ENCODE data around the gene PEX10. TPM values are rescaled to one million over a fixed set of nuclear protein-coding genes. Genes with fewer than 3 reads are reported as not detected.

Gene PEX10
- total RNA-seq, 1 experiment from 2014 or later, result 27.6 TPM

DNA sequence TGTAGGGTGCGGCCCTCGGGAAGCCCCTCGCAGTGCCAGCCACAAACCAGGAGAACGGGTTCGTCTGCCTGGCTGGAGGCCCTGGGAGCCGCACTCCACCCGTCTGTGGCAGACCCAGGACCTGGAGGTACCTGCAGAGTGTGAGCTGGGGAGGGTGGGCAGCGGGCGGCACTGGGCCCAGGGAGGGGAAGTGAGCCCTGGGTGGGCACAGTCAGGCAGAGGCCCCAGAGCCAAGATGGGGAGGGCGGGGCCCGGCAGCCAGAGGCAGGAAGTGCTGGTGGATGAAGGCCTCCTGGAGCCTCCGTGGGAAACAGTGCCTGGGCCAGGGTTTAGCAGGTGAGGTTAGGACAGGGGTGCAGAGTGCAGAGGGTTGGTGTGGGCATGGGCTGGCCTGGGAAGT, 4.0 kb upstream of the PEX10 start:
- no TSS peak for BruUV-seq (replicated peaks)
- POLR2A ChIA-PET (ENCODE audit: low non-redundant PET), result no interaction called here
- intact Hi-C loops (cut with micrococcal nuclease; ENCODE audit: unreplicated experiment), result no loop called here
- Histone ChIP-seq H3K36me3 (ENCODE audit: insufficient read depth, low read length, poor library complexity, severe bottlenecking) (no peaks in the 10 kb centered on the region), H3K27me3 (replicated peaks; ENCODE audit: insufficient read depth, low read depth, low read length, poor library complexity) (peaks cover 58% of the 10 kb centered on the region), H3K4me1 (ENCODE audit: insufficient read depth, low read length, poor library complexity, severe bottlenecking) (peaks cover 16% of the 10 kb centered on the region), H3K27ac (ENCODE audit: low read depth, low read length, poor library complexity, severe bottlenecking) (no peak overlapping the region), H3K9me3 (ENCODE audit: low read depth, low read length, poor library complexity, severe bottlenecking) (no peaks in the 10 kb centered on the region), H3K4me3 (ENCODE audit: low read depth, low read length, poor library complexity, severe bottlenecking) (no peak overlapping the region)
- TF ChIP-seq EZH2 (IDR thresholded peaks at IDR 0.05; ENCODE audit: borderline replicate concordance, low read depth, low read length, poor library complexity, severe bottlenecking) (no peak), CTCF (conservative IDR thresholded peaks at IDR 0.05; ENCODE audit: low read depth, low read length) (no peak)
- DNase-seq (ENCODE audit: low spot score), result no peak
- CTCF ChIA-PET, result no interaction called here

GRCh38 chr1:2415801-2416208, 3.4 kb upstream of the PEX10 start:
- no TSS peak for BruUV-seq (replicated peaks)
- POLR2A ChIA-PET (ENCODE audit: low non-redundant PET), result no interaction called here
- H3K27me3 ChIP-seq (replicated peaks; ENCODE audit: insufficient read depth, low read depth, low read length, poor library complexity), result peaks cover 57% of the 10 kb centered on the region
- no peaks in the 10 kb centered on the region for H3K36me3 ChIP-seq (ENCODE audit: insufficient read depth, low read length, poor library complexity, severe bottlenecking)
- no peak for DNase-seq (ENCODE audit: low spot score)
- H3K4me1 ChIP-seq (ENCODE audit: insufficient read depth, low read length, poor library complexity, severe bottlenecking), result peaks cover 16% of the 10 kb centered on the region
- H3K9me3 ChIP-seq (ENCODE audit: low read depth, low read length, poor library complexity, severe bottlenecking), result no peaks in the 10 kb centered on the region
- H3K4me3 ChIP-seq (ENCODE audit: low read depth, low read length, poor library complexity, severe bottlenecking), result no peak overlapping the region
- intact Hi-C loops (cut with micrococcal nuclease; ENCODE audit: unreplicated experiment), result no loop called here
- TF ChIP-seq CTCF (conservative IDR thresholded peaks at IDR 0.05; ENCODE audit: low read depth, low read length), result no peak
- TF ChIP-seq EZH2 (IDR thresholded peaks at IDR 0.05; ENCODE audit: borderline replicate concordance, low read depth, low read length, poor library complexity, severe bottlenecking), result no peak
- no peak overlapping the region for H3K27ac ChIP-seq (ENCODE audit: low read depth, low read length, poor library complexity, severe bottlenecking)
- CTCF ChIA-PET, result no interaction called here

DNA sequence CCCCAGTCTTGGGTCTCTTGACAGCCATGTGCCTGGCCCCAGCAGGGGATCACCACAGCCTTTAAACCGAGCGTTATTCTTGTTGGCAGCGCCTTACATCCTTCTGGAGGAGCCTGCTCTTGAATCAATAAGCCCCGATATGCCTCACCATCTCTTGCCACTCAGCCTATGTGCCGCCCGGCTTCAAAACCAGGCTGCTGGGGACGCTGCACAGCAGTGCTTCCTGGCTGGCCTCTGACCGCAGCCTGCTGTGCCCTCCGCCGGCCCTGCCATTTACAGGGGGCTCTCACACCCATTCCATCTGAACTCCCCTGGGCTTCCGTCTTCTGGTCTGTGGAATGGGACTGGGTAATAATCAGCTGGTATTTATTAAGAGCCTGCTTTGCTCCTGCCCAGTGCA, 3.0 kb upstream of the PEX10 start:
- no peak overlapping the region for H3K27ac ChIP-seq (ENCODE audit: low read depth, low read length, poor library complexity, severe bottlenecking)
- intact Hi-C loops (cut with micrococcal nuclease; ENCODE audit: unreplicated experiment), result no loop called here

More for the DNA sequence above, 3.0 kb upstream of the PEX10 start:
- DNase-seq (ENCODE audit: low spot score), result no peak
- CTCF ChIA-PET, result interaction anchor here (0.7 to 1.0 kb wide), 3 partner anchors 13 to 132 kb away, joined by 3 to 11 read pairs (median 8); no protein-coding TSS in a partner anchor
- no peak for TF ChIP-seq CTCF (conservative IDR thresholded peaks at IDR 0.05; ENCODE audit: low read depth, low read length)
- no peak for TF ChIP-seq EZH2 (IDR thresholded peaks at IDR 0.05; ENCODE audit: borderline replicate concordance, low read depth, low read length, poor library complexity, severe bottlenecking)
- H3K27me3 ChIP-seq (replicated peaks; ENCODE audit: insufficient read depth, low read depth, low read length, poor library complexity), result peaks cover 52% of the 10 kb centered on the region
- no peaks in the 10 kb centered on the region for H3K9me3 ChIP-seq (ENCODE audit: low read depth, low read length, poor library complexity, severe bottlenecking)
- POLR2A ChIA-PET (ENCODE audit: low non-redundant PET), result no interaction called here
- H3K4me3 ChIP-seq (ENCODE audit: low read depth, low read length, poor library complexity, severe bottlenecking), result no peak overlapping the region
- H3K36me3 ChIP-seq (ENCODE audit: insufficient read depth, low read length, poor library complexity, severe bottlenecking), result no peaks in the 10 kb centered on the region
- no TSS peak for BruUV-seq (replicated peaks)
- H3K4me1 ChIP-seq (ENCODE audit: insufficient read depth, low read length, poor library complexity, severe bottlenecking), result peaks cover 16% of the 10 kb centered on the region

Measured in A673 (cell line).